ENCODE measurements around the gene FBXL14.
A peak's percentile ranks its signal among the peaks of the same experiment; 100 is the strongest.

The FBXL14 gene

GRCh38 chr12:1593174-1594005 lies 991 bp downstream of the FBXL14 start:
- DNase-seq: peak; percentile 31 to 35

DNA sequence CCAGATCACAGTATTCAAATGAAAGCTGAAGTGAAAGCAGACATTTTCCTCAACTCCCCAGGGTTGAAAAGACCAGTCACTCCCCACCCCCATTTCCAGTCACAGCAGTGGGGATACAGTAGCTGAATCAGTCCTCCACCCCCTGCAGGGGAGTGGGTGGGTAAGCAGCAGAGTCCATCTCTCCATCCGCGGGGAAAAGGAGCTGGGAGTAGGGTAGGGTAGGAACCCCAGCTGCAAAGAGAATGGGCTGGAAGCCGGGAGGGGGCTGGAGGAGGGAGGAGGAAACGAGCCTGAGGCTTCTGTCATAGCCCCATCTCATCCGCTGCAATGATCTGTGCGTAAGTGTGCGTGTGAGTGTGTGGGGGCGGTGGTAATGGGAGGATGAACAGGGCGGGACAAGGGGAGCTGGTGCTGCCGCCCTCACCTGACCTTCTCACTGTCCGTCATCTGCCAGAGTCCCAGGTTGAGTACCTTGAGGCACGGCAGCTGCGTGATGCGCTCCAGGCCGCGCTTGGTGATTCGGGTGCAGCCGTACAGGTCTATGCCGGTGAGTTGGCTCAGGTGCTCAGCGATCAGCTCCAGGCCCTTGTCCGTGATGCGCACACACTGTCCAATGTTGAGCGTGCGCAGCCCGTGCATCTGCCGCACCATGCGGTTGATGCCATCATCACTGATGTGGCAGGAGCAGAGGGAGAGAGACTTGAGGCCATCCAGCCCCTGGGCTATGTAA lies 1.8 kb downstream of the FBXL14 start:
- peak; percentile 54 to 57 for DNase-seq

DNA sequence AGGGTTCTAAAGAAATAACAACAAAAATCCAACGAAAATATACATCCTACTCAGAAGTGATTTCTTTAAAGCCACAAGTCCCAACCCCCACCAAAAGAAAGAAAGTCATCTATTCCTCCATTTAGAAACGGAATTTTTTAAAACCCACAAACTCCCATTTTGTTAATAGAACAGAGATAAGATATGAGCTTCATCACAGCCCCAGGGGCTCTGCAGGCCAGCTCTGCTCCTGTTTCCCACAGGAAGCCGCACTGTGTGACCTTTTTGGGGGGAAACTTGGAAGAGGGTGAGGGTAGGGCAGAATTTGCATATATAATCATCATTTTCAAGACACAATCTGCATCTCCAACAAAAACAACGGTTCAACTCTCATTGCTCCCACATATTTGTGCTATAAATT lies 2.8 kb downstream of the FBXL14 start:
- no peak for DNase-seq

- peak in 1 of 2 experiments; percentile 21 for DNase-seq
These were observed 3.3 kb downstream of the FBXL14 start for GRCh38 chr12:1591034-1591433.

DNA sequence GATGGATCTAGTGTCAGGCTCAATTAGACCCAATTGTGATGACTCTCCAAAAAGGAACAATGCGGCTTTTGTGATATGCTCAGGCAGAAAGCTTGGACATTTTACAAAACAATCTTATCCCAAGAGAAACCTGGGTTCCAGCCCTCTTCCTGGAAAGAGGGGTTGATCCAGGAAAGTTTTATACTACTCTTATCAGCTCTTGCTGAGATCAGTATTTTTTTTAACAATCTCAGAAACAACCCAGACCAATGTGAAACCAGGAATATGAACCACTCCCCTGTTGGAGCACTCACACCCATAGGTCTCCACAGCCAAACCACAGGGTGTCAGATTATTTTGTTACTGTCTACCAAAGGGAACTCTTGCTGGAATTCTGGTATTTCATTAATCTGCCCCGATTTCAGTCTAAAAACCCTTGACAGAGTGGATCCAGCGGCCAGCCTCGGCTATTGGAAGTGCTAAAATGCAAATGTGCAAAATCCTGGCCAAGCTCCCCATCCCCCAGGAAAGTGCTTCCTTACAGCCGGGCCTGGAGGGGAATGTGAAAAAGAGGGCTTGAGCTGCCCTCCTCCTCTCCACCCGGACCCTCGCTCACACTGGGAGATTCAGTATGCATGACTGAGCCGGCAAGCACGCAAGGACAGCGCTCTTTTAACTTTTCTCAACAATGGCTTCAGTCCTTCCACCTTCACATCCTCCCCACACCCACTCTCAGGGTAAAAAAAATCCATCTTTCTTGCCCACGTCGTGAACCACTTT lies 4.0 kb downstream of the FBXL14 start:
- no peak for DNase-seq

GRCh38 chr12:1588575-1588947 lies 5.8 kb downstream of the FBXL14 start:
- no peak for DNase-seq

- no peak for DNase-seq
These were observed 6.3 kb downstream of the FBXL14 start for GRCh38 chr12:1587927-1588574.

GRCh38 chr12:1584326-1584725 lies 10.1 kb downstream of the FBXL14 start:
- no peak for DNase-seq

- peak; percentile 50 to 57 for DNase-seq
These were observed 10.8 kb downstream of the FBXL14 start for GRCh38 chr12:1583421-1584078.

DNA sequence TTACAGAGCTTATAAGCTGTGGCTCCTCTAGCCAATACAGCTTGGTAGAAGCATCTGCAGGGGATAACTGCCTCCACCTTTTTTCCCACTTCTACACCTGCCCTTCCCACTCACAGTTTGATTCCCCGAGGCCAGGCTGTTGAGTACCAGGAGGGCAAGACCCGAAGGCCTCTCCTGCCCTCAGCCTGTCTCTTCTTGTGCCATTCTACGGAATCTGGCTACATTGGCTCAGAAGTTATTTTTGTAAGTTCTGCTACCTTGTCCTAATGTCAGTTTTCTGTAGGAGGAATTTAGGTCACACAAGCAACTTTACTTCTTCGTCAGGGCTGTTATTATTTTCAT lies 11.7 kb downstream of the FBXL14 start:
- DNase-seq: no peak

- no peak for DNase-seq
These were observed 12.2 kb downstream of the FBXL14 start for GRCh38 chr12:1581973-1582708.

- DNase-seq: no peak
These were observed 13.9 kb downstream of the FBXL14 start for GRCh38 chr12:1580526-1580925.

GRCh38 chr12:1579651-1580435 lies 14.5 kb downstream of the FBXL14 start:
- DNase-seq: no peak

- DNase-seq: no peak
These were observed 17.8 kb downstream of the FBXL14 start for GRCh38 chr12:1576410-1577241.

DNA sequence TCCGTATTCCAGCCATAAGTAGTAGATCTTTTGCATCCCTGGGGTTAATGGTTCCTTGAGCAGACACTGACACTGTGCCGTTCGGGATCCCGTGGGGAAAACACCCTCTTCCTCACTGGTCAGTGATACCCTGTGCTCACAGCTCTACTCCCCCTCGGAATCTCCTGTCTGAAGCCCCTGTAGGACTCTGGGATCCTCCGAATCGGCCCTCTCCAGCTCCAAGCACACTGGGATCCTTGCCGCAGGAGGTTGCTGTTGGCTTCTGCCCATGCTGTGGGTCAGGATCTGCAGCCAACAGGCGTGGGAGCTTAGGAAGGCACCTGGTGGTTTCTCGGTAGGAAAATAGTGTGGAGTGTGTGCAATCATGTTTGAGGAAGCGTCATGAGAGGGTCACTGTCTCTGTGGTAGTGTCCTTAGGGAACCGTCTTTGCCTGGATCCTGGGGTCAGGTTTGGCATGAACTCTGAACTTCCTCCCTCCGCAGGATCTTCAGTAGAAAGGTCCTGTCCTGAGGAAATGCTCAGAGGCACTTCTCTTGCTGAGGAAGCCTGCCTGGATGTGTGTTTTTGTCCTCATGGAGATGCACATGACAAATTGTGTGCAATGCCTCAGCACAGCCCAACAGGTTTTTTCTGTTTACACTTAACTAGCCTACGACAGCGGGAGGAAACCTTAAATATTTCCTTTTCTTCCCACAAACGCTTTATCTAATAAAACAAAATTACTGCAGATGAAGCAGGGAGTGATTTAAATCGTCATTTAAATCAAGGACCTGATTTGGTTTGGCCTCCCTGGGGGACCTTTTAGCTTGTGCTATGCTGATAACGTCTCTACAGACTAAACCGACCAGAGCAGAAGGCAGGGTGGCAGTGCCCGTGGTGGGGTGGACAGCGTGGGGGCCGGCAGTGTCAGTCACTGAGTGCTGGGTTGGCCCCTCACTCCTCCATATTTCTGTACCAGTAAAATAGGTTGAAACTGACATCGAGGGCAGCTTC lies 18.7 kb downstream of the FBXL14 start:
- DNase-seq: no peak

- DNase-seq: no peak
These were observed 19.5 kb downstream of the FBXL14 start for GRCh38 chr12:1574865-1575259.

DNA sequence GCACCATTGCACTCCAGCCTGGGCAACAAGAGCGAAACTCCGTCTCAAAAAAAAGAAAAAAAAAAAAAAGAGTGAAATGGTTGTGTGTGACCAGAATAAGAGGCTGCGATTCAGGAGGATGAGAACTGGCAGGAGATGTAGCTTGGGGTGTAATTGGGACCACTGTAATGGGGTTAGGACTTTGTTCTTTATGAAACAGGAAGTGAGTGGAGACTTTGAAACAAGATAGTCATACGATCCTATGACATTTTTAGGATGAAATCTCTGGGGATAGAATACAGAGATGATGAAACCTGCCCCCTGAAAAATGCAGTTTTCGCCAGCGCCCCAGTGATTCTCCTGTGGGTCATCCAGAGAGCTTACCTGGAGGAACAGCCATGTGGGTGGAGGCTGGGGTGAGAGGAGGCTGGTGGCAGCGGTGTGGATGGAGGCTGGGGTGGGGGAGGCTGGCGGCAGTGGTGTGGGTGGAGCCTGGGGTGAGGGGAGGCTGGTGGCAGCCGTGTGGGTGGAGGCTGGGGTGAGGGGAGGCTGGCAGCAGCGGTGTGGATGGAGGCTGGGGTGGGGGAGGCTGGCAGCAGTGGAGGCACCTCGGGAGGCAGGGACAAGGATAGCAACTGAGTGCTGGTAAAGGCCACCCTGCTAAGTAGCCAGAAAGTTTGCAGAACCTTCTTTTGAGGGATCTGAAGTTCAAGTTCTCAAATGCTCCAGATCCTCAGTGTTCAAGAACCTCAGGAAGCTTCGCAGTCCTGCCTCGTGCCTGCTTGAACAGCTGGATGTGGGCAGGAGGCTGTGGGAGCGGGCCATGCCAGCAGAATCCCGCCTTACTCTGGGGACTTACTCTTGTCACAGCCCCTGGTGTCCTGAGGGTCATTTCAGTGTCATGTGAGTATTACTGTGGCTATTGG lies 20.2 kb downstream of the FBXL14 start:
- DNase-seq: no peak

DNA sequence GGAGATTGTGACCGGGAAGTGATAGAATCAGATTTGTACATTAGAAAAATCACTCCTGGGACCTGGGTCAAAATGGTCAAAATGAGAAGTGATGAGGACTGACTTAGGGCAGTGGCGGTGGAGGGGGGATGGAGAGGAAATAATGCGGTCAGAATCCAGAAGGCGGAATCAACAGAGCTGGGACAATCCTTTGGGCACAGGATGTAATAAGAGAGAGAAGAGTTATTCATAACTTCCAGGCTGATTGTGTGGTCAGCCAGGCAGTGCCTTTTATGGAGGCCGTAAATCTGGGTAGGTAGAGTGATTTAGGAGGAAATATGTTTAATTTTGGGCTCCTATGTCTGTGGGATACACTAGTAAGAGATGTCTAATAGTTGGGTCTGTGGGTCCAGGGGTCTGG lies 21.6 kb downstream of the FBXL14 start:
- DNase-seq: no peak
